ENCODE measurements around the gene SLC1A7.

SLC1A7 gene

DNA sequence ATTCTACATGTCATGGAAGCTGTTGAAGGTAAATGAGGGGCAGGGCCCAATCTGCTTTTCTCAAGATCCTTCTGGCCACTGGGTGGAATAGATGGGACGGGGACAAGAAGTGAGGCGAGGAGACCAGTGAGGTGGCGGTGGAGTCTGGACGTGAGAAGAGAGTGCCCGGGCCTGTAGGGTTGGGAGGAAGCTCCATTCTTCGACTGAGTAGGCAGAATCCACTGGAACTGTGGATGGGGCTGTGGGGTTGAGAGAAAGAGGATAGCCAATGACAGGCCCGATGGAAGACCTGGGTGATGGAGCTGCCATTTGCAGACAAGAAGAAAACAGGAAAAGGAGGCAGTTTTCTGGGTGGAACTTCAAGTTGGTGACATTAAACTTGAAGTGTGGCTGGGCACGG lies 10.3 kb downstream of the SLC1A7 start:
- DNase-seq: no peak

DNA sequence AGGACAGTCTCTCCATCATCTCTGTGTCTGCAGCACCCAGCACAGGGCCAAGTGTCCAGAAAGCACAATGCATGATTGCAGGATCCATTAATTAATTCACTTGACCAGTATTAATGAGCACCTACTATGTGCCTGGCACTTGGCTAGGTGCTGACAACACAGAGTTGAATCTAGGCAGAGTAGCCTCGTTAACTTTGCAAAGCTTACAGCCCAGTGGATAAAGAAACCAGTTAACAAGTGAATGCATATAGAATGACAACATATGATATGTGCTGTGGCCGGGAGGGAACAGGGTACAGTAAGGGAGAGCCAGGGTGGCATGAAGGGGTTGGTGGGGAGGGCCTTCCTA lies 10.9 kb downstream of the SLC1A7 start:
- DNase-seq: no peak

DNA sequence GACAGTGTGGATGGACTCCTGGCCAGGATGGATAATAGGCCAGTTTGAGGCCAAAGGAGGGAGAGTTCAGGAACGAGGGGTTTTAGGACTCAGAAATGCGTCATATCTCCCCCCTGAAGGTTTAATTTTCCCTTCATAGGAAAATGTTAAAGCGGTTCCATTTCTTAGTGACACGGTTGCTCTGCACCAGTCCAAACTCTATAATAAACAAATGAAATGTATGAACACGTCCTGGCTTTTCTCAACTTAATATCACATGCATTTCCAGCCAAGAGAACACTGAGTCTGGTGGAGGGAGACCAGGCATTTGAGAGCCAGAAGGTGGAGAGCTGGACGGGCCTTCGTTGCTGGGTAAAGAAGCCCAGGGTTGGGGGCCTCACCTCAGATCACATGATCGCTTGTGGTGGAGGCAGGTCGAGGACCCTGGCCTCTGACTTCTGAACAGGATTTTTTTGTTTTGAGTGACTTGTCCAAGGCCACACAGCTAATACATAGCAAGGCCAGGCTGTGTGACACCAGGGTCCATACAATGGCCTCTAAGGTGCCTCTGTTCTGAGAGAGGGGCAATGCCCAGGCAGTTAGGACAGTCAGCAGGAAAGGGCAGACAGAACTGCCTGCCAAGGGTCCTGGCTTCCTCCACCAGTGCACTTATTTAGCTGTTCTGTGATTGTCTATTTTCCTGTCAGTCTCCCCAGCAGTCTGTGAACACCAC lies 11.4 kb downstream of the SLC1A7 start:
- no peak for DNase-seq

DNA sequence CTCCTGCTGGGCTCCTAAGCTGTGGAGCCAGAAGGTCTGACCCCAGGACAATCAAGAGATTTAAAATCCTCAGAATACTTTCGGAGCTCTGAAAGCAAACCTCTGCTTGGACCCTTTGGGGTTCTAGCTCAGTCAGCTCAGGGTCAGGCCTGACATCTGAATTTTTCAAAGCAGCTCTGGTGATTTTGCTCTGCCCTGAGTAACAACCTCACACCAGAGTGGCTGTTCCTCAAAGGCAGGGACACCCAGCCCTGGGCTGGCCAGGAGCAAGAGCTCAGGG lies 11.9 kb downstream of the SLC1A7 start:
- no peak for DNase-seq

DNA sequence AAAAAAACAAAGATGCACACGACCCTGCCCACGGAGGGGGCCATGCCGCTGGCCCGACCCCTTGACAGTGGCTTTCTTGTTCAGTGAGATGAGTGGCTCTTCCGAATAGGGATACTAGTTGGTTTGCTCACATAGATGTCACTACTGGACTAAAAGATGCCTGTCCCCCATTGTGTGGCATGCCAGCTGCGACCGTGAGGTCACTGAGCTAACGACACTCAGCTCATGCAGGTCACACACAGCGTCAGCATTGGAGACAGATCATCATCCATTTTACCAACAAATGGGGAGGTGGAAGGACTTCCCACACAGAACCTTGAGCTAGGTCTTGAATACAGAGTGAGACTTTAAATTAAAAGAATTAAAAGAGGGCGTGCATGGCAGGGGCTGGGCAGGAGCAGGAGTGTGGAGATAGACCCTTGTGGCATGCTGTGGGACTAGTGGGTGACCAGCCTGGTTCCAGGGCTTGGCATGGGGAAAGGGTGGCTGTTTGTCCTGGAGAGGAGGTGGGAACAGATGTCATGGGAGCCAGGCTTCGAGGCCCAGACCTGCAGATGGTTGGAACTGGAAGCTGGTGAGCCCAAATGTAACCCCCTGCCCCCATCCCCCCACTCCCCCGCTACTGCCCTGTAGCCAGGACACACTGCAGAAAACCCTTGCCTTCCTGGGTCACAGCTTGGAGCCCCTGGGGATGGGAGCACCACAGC lies 12.4 kb downstream of the SLC1A7 start:
- DNase-seq: no peak

DNA sequence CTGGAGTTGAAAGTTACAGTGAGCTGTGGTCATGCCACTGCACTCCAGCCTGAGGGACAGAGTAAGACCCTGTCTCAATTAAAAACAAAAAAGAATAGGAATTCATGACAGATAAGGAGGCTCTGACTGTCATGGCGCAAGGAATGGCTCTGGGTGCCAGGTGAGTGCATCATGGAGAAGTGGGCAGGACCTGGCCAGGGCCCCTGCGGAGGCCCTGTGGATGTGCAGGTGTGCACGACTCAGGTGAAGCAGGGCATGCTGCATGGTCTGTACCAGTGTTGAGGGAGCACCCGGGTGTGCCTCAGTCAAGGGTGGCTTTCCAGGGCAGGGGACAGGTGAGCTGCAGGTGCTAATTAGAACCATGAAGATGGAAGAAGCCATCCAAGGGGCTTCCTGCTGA lies 14.0 kb downstream of the SLC1A7 start:
- DNase-seq: no peak

DNA sequence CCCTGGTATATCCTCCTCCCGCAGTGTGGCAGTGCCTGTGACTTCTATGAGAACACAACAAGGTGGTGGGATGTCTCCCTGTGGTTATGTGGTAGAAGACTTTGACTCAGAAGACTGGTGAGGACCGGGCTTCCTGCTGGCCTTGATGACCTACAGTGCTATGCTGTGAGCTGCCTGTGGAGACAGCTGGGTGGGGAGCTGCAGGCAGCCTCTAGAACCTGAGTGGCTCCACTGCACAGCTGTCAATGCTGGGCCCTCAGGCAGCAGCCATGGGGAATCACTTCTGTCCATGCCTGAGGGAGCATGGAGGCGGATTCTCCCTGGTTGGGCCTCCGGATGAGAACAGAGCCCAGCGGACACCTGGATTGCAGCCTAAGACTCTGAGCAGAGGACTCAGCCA lies 14.9 kb downstream of the SLC1A7 start:
- no peak for DNase-seq

DNA sequence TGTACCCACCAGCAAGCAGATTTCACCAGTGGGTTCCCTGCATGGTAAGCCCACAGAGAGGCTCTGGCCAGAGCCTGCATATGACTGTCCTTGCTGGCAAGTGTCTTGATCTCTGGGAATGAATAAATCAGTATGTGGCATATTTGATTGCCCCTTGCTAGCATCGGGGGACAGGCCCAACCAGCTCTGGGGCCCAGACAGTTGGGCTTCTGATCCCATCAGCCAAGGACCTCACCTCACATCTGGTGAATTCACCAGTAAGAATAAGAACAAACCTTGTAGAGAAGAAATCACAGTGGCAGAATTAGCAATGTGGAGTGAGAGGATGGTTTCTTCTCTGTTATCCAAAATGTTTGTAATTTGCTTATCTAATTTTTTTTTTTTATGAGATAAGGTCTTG lies 15.9 kb downstream of the SLC1A7 start:
- no peak for DNase-seq

DNA sequence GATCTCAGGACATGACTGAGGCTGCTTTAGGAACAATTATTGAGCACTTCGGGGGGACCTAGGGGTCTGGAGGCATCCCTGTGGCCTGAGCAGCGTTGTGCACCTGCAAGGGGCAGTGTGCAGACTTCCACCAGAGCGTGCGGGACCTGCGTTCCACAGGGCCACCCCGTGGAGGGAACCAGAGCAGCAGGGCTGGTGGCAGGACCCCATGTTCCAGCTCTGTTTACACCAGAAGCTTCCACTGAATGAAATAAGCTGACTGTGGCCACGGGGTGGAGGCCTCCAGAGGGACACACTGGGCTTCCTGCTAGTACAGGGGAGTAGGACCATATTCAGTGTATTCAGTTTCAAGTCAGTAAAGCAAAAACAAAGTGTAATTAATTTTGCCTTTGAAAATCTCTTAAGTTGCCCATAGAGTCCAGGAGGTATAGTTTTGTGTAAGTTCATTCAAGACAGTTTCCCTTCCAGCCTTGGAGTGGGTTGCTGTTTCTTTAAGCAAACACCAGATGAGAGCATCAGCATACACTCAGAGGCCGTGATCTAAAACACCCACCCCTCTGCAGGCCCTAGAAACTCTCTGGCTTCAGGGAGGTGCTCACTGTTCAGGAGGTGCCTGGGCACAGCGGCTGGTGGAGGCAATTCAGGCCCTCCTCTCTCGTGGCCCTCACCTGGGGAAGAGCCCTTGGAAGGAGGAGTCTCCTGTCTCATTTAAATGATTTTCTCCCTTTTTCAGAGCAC lies 16.6 kb downstream of the SLC1A7 start:
- no peak for DNase-seq

DNA sequence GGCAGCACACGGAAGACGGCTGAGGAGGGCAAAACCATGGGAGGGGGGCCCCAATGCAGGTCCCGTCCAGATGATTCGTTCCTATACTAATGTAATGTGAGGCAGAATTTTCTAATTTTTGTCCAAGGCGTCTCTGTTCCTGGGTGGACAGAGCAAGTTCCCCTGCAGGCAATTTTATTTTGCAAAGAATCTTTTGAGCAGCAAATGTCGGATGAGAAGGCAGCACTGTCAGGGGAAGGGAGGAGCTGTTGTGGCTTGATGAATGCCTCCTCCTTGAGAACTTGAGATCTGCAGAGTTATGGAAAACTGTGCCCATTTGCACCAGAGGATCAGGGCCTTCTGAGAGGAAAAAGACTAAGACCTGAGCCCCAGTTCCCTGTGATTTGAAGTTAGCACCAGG lies 17.3 kb downstream of the SLC1A7 start:
- no peak for DNase-seq

DNA sequence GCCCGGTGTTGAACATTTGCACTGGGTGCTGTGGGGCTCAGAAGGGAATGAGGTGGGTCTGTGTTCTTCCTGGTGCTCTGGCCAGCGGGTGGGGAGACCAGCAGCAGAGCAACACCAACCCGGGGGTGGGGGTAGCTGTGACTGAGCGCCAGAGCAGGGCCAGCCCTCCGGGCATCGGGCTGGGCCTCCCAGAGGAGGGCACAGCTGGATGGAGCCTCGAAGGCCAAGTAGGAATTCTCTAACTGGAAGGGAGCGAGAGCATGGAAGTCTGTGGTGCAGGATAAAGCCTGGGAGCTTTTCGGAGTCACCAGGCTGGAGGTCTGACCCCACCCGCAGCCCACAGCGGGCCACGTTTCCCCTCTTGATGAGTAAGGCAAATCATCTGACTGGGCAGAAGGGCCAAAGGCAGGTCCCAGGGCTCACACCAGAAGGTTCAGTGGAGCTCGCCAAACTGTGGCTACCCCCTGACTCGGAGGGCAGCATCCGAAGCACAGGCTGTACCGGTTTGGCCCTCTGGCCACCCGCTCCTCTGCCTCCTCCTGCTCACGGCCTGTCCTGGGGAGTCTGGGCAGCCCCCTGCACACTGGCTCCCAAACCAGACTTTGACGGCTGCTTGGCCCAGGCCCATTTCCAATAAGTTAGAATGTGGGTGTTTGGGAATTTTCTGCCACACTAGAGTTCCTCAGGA lies 18.8 kb downstream of the SLC1A7 start:
- no peak for DNase-seq

DNA sequence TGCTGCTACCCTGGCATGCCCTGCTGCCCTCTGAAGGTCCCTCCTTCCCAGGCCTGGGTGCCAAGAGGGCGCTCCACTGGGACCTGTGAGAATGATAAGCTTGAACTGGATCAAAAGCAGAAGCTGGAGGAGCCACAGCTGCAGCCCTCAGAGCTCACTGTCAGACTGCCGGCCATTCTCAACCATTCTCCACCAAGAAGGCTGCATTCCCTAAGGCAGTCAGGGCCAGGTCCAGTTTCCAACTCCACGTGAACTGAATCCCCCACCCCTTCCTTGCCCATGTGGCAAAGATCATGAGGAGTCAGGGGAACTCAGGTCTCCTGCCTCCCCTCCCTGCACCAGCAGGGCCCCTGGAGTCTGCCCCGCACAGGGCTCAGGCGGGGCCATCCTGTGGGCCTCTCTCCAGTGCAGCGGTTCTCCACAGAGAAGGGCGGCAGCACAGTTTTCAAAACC lies 19.5 kb downstream of the SLC1A7 start:
- DNase-seq: no peak

DNA sequence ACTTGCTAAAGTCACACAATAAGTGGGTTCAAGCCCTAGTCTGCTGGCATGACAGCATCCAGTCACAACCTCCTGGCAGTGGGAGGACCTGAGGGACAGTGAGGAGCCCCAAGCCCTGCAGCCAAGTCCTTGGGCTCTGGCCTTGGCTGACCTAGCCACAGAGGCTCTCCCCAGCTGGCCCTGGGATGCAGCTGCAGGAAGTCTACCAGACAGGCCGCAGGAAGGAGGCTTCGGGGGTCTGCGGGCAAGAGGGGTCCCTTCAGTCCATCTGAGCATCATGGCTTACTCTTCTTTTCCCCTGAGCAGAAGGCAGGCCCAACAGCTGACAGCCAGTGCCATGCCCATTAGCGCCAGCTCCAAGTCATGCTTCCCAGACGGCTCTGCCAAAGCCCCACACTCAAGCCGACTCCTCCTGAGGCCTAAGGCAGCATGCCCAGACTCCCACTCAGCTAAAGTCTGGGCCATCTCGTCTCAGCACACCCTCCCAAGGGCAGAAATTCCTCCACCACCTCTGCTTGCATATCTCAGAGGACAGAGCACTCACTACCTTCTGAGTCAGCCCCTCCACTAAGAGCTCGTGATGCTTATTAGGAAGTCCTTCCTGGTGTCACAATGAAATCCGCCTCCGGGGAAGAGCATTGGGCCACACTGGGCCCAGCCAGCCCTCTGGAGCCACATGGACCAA lies 20.1 kb downstream of the SLC1A7 start:
- DNase-seq: no peak

DNA sequence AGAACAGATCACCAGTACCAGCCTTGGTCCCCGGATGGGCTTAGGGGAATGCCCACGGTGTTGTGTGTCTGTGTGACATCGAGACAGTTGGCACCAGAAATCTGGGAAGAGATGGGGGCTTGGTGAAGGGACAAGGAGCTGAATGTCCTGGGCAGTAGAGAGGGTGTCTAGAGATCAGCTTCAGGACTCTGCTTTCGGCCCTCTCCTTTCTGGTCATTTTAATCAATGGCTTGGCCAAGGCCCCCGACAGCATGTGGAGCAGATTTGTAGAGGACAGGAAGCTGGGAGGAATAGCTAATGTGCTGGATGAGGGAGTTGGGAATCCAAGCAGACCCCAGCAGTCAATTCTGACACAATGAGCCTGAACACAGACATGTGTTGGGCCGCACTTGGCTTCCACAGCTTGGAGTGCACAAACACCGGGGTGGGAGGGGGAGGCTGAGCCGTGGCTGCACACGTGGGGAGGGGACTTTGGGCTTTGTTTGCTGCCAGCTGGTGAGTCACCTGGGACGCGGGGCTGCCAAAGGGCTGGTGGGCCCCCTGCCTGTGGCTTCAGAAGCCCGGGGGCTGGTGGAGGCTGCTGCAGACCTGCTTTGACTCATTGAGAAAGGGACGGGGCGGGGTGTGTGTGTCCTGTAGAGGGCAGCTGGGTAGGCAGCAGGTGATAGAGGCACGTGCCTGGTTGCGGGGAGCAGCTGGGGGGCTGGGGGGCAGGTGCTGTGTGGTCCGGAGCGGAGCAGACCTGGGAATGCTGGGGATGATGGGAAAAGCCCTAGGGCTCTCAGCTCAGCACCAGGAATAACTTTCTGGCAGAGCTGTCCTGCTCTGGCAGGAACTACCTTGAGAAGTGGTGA lies 20.9 kb downstream of the SLC1A7 start:
- DNase-seq: no peak

DNA sequence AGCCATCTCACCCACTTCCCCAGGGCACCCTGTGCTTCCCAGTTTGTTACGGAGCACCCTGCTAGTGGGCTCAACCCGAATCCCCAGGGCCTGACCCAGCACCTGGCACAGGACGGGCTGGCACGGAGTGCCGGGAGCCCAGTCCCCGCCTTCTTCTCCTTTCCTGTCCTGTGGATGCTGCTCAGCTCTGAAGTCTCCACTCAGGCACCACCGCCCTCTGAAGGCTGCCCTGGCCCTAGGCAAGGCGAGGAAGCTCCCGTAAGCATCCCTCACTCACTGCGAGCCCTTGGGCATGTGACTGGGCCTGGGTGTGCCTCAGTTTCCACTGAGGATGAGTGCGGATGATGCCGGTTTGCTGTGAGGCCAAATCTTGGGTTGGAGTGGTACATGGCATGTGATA lies 21.8 kb downstream of the SLC1A7 start:
- no peak for DNase-seq

DNA sequence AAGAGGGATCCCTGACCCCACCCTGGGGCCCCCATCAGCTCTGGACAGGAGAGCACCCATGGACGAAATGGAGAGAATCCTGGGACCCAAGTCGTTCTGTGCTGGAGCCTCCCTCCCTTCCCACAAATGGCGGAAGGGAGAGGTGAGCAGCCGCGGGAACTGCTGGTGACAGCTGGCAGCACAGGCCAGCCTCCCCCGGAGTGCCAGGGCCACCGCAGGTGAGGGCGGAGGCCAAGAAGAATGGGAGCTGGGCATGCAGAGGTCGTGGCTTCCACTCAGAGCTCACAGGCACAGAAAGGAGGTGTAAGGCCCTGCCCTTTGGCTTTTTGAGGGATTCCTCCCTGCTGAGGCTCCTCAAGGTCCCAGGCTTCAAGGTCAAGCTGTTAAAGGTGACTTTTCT lies 24.6 kb downstream of the SLC1A7 start:
- no peak for DNase-seq

DNA sequence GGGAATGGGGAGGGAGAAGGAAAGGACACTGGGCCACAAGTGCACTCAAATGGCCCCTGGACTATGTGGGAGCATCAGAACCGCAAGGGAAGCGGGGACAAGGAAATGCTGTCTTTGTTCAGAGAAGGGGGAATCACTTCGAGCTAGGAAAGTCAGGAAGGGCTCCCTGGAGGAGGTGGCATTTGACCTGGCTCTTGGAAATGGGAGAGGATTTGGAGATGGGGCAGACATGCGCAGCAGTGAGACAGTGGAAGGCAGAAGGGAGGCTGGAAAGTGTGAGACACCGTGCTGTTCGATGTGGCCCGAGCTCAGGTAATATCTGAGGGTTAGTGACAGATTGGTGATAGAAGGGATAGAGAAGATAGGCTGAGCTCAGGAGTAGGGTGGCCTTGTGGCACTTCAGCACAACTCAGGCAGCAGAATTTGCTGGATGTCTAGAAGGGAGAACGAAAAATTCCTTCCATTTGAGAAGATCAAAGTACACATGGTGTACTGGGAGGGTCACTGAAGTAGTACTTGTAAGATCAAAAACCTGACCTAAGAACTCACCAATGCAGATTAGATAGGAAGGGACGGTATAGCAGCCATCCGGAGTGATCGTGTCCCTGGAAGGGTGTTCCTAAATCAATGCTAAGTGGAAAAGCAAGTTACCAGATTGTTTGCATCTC lies 25.4 kb downstream of the SLC1A7 start:
- DNase-seq: no peak

DNA sequence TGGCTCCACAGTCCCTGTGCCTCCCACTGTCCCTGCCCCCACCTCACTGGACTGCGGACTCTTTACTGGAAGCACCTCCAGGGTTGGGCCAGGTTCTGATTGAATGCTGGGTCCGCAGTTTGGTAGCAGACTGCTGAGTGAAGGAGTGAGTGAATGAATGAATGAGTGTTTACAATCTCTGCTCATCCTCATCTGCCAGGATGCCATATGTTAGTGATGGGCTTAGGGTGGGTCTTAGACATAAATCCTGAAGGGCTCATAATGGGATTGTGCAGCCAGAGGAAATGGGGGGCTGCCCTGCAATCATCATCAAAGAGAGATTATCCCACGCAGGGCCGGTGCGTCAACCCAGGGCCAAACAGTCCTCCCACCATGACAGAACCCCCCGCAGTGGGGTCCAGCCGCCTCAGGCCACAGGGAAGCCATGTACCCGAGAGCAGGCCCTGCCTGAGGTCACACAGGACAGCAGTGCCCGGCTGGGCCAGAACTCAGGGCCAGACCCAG lies 26.1 kb downstream of the SLC1A7 start:
- no peak for DNase-seq

DNA sequence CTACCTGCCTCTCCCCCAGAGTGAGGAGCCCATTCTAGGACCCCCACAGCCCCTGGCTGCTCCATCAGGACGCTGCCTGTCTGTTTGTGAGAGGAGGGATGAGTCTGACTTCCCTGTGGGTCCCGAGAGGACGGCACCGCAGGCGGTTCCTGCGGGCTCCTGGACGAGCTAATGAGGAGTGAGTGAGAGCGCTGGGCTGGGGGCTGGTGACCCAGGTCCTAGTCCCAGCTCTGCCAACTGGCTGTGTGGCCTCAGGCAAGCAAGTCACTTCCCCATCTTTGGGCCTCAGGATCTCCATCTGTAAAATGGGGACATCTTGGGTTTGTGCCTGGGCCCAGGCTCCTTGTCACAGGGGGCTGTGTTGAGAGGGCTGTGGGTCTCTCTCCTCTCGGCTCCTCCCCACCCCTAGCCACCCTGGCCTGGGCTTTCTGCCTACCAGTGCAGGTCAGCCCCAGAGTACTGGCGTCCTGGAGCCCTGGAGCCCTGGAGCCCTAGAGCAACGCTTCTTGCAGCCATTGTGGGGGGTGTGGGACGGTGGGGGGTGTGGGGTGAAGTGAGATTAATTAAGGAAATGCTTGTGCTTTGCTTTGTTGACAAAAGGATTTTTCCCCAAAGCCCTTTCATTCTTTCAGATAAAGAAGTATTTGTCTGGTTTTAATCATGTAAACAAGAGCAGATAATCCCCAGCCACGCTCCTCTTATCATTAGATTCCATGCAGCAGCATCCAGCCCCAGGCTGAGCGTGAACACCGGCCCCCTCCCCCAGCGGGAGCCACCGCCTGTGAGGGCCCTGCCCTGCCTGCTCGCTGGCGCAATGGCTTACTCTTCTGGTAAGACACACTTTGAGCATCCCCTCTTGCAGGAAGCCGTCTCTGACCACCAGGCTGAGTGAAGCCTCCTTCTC lies 26.8 kb downstream of the SLC1A7 start:
- no peak for DNase-seq
